Measurements from ENCODE around the gene ARHGAP32.

DNA sequence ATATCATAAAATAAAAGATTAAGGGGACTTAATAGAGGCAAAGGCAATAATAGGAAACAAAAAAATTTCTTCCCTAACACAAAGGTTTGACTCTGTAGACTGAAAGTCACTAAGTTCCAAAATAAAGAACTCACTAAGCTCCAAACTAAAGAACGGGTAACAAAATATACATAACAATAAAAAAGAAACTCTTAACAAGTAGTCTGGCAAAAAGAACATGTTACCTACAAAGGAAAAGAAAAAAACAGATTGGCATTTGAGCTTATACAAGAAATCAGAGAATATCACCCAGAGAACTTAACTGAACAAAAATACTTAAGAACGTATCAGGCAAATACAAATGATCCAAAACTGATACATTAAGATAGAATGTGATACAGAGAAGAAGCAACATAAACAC, 7.5 kb downstream of the ARHGAP32 start:
- TF ChIP-seq TAF1 (IDR thresholded peaks at IDR 0.05; ENCODE audit: low read depth, low read length) (no peak), POLR2A (IDR thresholded peaks at IDR 0.05; ENCODE audit: low read depth, low read length) (no peak), POLR2AphosphoS5 (IDR thresholded peaks at IDR 0.05; ENCODE audit: low read depth, low read length) (no peak)
